ENCODE measurements around the gene CMTM4. TPM values are rescaled to one million over a fixed set of nuclear protein-coding genes. Genes with fewer than 3 reads are reported as not detected.

CMTM4 gene
- total RNA-seq, 4 donors from 2014 or later = 6.1 to 41.5 (median 15.1) TPM

DNA sequence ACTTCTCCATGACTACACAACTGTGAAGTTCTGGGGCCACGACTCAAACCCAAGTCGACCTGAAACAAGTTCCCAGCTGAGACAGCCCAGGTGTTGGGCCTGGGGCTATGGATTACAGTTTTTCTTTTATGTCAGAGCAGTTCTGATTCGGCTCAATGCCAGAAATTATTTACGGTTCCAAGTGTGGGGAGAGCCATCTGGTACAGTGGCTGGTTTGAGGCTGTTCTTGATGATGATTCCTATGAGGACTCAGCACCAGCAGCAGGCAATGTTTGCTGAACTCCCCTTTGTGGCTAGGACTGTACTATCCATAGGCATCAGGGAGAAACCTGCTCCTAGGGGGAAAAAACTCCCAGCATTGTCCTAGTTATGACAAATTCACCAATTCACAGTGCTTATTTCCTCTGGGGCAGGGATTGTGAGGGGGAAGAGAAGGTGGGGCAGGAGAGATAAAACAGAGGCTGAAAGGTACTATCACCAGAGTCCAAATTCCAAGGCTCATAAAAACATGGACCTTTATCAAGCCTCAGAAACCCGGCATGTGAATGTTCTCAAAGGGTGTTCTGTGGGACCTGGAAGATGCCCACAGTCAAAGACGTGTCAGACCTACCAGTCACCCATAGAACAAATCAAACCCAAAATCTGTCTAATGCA lies 18.2 kb upstream of the CMTM4 start:
- intact Hi-C loops (cut with DNase I; ENCODE audit: low total_unique reads) = no loop called here
- Histone ChIP-seq H3K27me3 (no peaks in the 10 kb centered on the region), H3K9me3 (peaks cover 0 to 3% of the 10 kb centered on the region in 2 donors), H3K4me1 (no peaks in the 10 kb centered on the region), H3K36me3 (no peaks in the 10 kb centered on the region), H3K27ac (no peak overlapping the region), H3K4me3 (no peak overlapping the region)
- no peak for DNase-seq
- TF ChIP-seq, protein P1, sequence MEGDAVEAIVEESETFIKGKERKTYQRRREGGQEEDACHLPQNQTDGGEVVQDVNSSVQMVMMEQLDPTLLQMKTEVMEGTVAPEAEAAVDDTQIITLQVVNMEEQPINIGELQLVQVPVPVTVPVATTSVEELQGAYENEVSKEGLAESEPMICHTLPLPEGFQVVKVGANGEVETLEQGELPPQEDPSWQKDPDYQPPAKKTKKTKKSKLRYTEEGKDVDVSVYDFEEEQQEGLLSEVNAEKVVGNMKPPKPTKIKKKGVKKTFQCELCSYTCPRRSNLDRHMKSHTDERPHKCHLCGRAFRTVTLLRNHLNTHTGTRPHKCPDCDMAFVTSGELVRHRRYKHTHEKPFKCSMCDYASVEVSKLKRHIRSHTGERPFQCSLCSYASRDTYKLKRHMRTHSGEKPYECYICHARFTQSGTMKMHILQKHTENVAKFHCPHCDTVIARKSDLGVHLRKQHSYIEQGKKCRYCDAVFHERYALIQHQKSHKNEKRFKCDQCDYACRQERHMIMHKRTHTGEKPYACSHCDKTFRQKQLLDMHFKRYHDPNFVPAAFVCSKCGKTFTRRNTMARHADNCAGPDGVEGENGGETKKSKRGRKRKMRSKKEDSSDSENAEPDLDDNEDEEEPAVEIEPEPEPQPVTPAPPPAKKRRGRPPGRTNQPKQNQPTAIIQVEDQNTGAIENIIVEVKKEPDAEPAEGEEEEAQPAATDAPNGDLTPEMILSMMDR (IDR thresholded peaks at IDR 0.05) = no peak
- no peak for TF ChIP-seq POLR2A (IDR thresholded peaks at IDR 0.05)

DNA sequence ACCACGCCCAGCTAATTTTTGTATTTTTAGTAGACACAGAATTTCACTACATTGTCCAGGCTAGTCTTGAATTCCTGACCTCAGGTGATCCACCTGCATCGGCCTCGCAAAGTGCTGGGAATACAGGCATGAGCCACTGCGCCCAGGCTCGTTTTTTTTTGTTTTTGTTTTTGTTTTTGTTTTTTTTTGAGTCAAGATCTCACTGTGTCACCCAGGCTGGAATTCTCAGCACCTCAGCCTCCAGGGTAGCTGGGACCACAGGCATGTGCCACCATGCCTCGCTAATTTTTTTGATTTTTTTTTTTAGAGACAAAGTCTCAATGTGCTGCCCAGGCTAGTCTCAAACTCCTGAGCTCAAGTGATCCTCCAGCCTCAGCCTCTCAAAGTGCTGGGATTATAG lies 17.5 kb upstream of the CMTM4 start:
- no peak overlapping the region for H3K27ac ChIP-seq
- DNase-seq = no peak
- H3K4me3 ChIP-seq = no peak overlapping the region
- H3K27me3 ChIP-seq = no peaks in the 10 kb centered on the region
- H3K4me1 ChIP-seq = no peaks in the 10 kb centered on the region
- TF ChIP-seq POLR2A (IDR thresholded peaks at IDR 0.05) = no peak
- TF ChIP-seq, protein P1 (IDR thresholded peaks at IDR 0.05) = no peak
- no peaks in the 10 kb centered on the region for H3K36me3 ChIP-seq
- peaks cover 0 to 3% of the 10 kb centered on the region in 2 donors for H3K9me3 ChIP-seq
- intact Hi-C loops (cut with DNase I; ENCODE audit: low total_unique reads) = no loop called here

DNA sequence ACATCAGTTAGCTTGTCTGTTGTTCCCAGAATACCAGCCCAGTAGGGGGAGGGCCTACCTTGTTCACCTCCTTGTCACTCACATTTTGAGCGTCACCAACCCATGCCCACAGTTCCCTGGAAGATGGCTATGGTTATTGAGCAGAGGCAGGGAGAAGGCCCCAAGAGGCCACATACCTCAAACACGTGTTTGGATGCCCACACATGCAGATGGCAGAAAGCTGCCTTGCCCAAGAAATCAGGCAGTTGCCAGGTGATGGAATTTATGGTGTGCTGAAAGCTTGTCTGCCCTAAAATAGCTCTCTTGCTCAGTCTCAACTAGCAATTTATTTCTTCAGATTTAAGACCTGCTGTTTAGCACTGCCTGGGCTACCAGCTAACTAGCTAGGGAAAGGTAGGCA lies 16.5 kb upstream of the CMTM4 start:
- no peak overlapping the region for H3K4me3 ChIP-seq
- TF ChIP-seq POLR2A (IDR thresholded peaks at IDR 0.05) = no peak
- TF ChIP-seq, protein P1 (IDR thresholded peaks at IDR 0.05) = no peak
- DNase-seq = no peak
- intact Hi-C loops (cut with DNase I; ENCODE audit: low total_unique reads) = no loop called here
- peaks cover 0 to 3% of the 10 kb centered on the region in 2 donors for H3K9me3 ChIP-seq
- H3K27ac ChIP-seq = no peak overlapping the region
- H3K27me3 ChIP-seq = no peaks in the 10 kb centered on the region
- no peaks in the 10 kb centered on the region for H3K4me1 ChIP-seq
- no peaks in the 10 kb centered on the region for H3K36me3 ChIP-seq

DNA sequence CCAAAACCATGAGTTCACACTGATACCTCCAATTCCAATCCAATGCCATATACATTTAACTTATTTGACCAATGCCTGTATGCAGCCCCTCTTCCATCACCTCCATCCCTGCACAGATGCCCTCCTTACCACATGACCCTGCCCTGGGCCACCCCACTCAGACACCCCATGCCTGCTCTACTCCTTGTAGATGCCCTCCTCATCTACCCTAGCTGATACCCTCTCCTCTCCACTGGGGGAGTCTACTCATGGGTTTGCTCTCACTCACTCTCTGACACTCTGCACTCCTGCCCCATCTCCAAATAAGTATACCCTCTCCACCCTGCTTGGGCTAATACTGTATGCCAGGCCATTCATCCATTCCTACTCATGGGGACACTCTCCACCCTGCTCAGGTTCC lies 16.0 kb upstream of the CMTM4 start:
- no peaks in the 10 kb centered on the region for H3K27me3 ChIP-seq
- no peaks in the 10 kb centered on the region for H3K36me3 ChIP-seq
- no peak for DNase-seq
- H3K4me1 ChIP-seq = no peaks in the 10 kb centered on the region
- intact Hi-C loops (cut with DNase I; ENCODE audit: low total_unique reads) = no loop called here
- H3K4me3 ChIP-seq = no peak overlapping the region
- TF ChIP-seq, protein P1 (IDR thresholded peaks at IDR 0.05) = no peak
- TF ChIP-seq POLR2A (IDR thresholded peaks at IDR 0.05) = no peak
- no peak overlapping the region for H3K27ac ChIP-seq
- peaks cover 0 to 3% of the 10 kb centered on the region in 2 donors for H3K9me3 ChIP-seq

DNA sequence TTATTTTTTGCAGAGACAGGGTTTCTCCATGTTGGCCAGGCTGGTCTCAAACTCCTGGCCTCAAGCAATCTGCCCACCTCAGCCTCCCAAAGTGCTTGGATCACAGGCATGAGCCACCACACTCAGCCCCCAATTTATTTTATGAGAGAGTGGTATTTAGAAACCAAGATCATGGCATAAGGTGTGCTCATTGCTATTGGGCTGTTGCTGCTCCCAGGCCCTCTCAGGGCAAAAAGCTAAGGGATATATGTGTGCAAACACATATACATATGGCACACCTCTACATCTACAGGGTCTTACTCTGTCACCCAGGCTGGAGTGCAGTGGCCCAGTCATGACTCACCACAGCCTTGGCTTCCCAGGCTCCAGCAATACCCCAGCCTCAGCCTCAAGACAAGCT lies 15.0 kb upstream of the CMTM4 start:
- Histone ChIP-seq H3K36me3 (no peaks in the 10 kb centered on the region), H3K27ac (no peak overlapping the region), H3K4me3 (no peak overlapping the region), H3K4me1 (no peaks in the 10 kb centered on the region), H3K9me3 (peaks cover 0 to 3% of the 10 kb centered on the region in 2 donors), H3K27me3 (no peaks in the 10 kb centered on the region)
- intact Hi-C loops (cut with DNase I; ENCODE audit: low total_unique reads) = no loop called here
- DNase-seq = no peak
- TF ChIP-seq, protein P1 (IDR thresholded peaks at IDR 0.05) = no peak
- no peak for TF ChIP-seq POLR2A (IDR thresholded peaks at IDR 0.05)

Data from uterus (tissue), 4 donors.